Endothelial cell of umbilical vein (primary cell): Measurements from ENCODE around the gene POU2AF3. TPM values are rescaled to one million over a fixed set of nuclear protein-coding genes. Genes with fewer than 3 reads are reported as not detected.
"Not testable (repeated sequence)": the region's sequence is repeated elsewhere in the genome, so short reads cannot be mapped to it uniquely, and the experiment has no call there.

Experiments used
- BruUV-seq: library from RNA; stranded (reverse); fragments of 400-500 nt; replicated peaks from 2 replicates; lab custom pipeline; 2021; lab: Mats Ljungman, UMichigan
- CTCF ChIA-PET: fragments of 300-600, 350-600 bp; sonication (Branson Sonifier 250); formaldehyde crosslinking; loops from one replicate; lab custom pipeline; 2021; ENCODE audit warnings: antibody characterized with exemption, inconsistent platforms; lab: Charles Lee
- POLR2A ChIA-PET: fragments of 300-600, 350-600 bp; sonication (Branson Sonifier 250); formaldehyde crosslinking; loops from one replicate; lab custom pipeline; 2021; ENCODE audit warnings: antibody characterized with exemption, inconsistent platforms; lab: Charles Lee
- DNase-seq: peaks from one replicate; pipeline ENCODE4 v3.0.0-alpha.2; 2011; ENCODE audit warnings: low read depth, low spot score
- FAIRE-seq: peaks from 2 replicates; lab custom pipeline; 2011; peaks lifted over from hg19 to GRCh38; lab: Jason Lieb, UNC
- H2AFZ ChIP-seq: 2 replicates; pipeline ENCODE4 v1.6.0; 2012; ENCODE audit warnings: low read depth, low read length, control low read depth, inconsistent platforms
- H3K27ac ChIP-seq: 2 replicates; pipeline ENCODE4 v1.5.1; 2011; ENCODE audit warnings: low read depth, mild to moderate bottlenecking, control low read depth, low read length, moderate library complexity; ENCODE audit not compliant: insufficient read depth
- H3K27me3 ChIP-seq, 2 experiments: 2 replicates each; pipeline versions ENCODE4 v1.6.0 to v1.6.1; 2011; ENCODE audit warnings: low read length in 2 of 2, mixed read lengths in 1 of 2; ENCODE audit not compliant: control insufficient read depth in 2 of 2, insufficient read depth in 2 of 2
- H3K36me3 ChIP-seq, 2 experiments: 2 replicates in 1 of 2; 3 replicates in 1 of 2; pipeline ENCODE4 v1.5.1; 2011; ENCODE audit warnings: low read length in 2 of 2, mild to moderate bottlenecking in 1 of 2, moderate library complexity in 1 of 2; ENCODE audit not compliant: control insufficient read depth in 2 of 2, insufficient read depth in 2 of 2; ENCODE audit errors: extremely low read depth in 1 of 2
- H3K4me1 ChIP-seq: 3 replicates; pipeline ENCODE4 v1.5.1; 2011; ENCODE audit warnings: mild to moderate bottlenecking, low read length; ENCODE audit not compliant: control insufficient read depth, insufficient read depth; ENCODE audit errors: extremely low read depth
- H3K4me2 ChIP-seq: 2 replicates; pipeline ENCODE4 v1.6.1; 2011; ENCODE audit warnings: low read length, control low read depth, mixed read lengths; ENCODE audit not compliant: insufficient read depth
- H3K4me3 ChIP-seq, 3 experiments: fragments of 200-600 bp in 1 of 3; sonication (generic), shearing (Covaris generic) in 1 of 3; replicated peaks in 1 of 3; 2 replicates each; pipeline ENCODE4 v1.5.1; 2011 to 2016; ENCODE audit warnings: control low read depth in 3 of 3, low read length in 3 of 3, mild to moderate bottlenecking in 2 of 3, inconsistent platforms in 1 of 3, low read depth in 1 of 3, moderate library complexity in 1 of 3; ENCODE audit not compliant: insufficient read depth in 1 of 3
- H3K79me2 ChIP-seq: 2 replicates; pipeline ENCODE4 v1.6.0; 2012; ENCODE audit warnings: low read length, inconsistent platforms; ENCODE audit not compliant: control insufficient read depth, insufficient read depth
- H3K9ac ChIP-seq: replicated peaks from 2 replicates; pipeline ENCODE3; 2011; ENCODE audit warnings: low read length, control low read depth; ENCODE audit not compliant: insufficient read depth; ENCODE audit errors: extremely low read depth
- H3K9me1 ChIP-seq: replicated peaks from 3 replicates; pipeline ENCODE4 v1.6.0; 2011; ENCODE audit warnings: mild to moderate bottlenecking, low read length; ENCODE audit not compliant: control insufficient read depth, insufficient read depth; ENCODE audit errors: extremely low read depth
- H3K9me3 ChIP-seq: replicated peaks from 2 replicates; pipeline ENCODE4 v1.5.1; 2012; ENCODE audit warnings: low read length, inconsistent platforms; ENCODE audit not compliant: control insufficient read depth, insufficient read depth
- H4K20me1 ChIP-seq: replicated peaks from 2 replicates; pipeline ENCODE3; 2011; ENCODE audit warnings: mild to moderate bottlenecking, low read length; ENCODE audit not compliant: control insufficient read depth, insufficient read depth; ENCODE audit errors: extremely low read depth
- CTCF ChIP-seq, 2 donors: IDR thresholded peaks; 1 replicate in 1 of 2; 2 replicates in 1 of 2; pipeline ENCODE4 v1.5.1; 2011; ENCODE audit warnings: low read length in 2 of 2, mild to moderate bottlenecking in 2 of 2, moderate library complexity in 2 of 2, control low read depth in 1 of 2, inconsistent platforms in 1 of 2, low read depth in 1 of 2; ENCODE audit not compliant: insufficient read depth in 1 of 2; ENCODE audit errors: extremely low read depth in 1 of 2
- FOS ChIP-seq: IDR thresholded peaks from 2 replicates; pipeline ENCODE4 v1.6.1; 2011; ENCODE audit warnings: mild to moderate bottlenecking, low read length, moderate library complexity, borderline replicate concordance; ENCODE audit not compliant: insufficient read depth
- MYC ChIP-seq: IDR thresholded peaks from one replicate; pipeline ENCODE4 v1.6.1; 2011; ENCODE audit warnings: mild to moderate bottlenecking, low read depth, low read length
- POLR2A ChIP-seq: IDR thresholded peaks from 2 replicates; pipeline ENCODE4 v1.6.1; 2012; ENCODE audit warnings: low read depth, mild to moderate bottlenecking, control low read depth, low read length
- dilution Hi-C: fragments of 300-500 bp; cut with MboI; formaldehyde crosslinking; loops from one replicate; pipeline ENCODE4 v1.15.0; 2019; ENCODE audit warnings: low sequenced_read_pairs; ENCODE audit not compliant: extremely low pct_ligation_motif_present
- intact Hi-C: fragments of 100-400 bp; cut with micrococcal nuclease; formaldehyde crosslinking; loops from one replicate; pipeline ENCODE4 v1.10.0; 2022
- polyA plus RNA-seq, 4 experiments: library from polyadenylated mRNA; depleted of rRNA in 3 of 4; stranded (reverse) in 3 of 4; unstranded in 1 of 4; fragments of >200 nt; gene quantifications; 2 replicates each; pipeline versions ENCODE4 v1.2.1 to v1.2.3, GENCODE V29; 2011 to 2012; ENCODE audit warnings: missing spikeins in 1 of 4
- total RNA-seq: library from RNA; stranded (reverse); gene quantifications from 2 replicates; pipeline ENCODE4 v1.2.3, GENCODE V29; 2021
- TF ChIP-seq, protein P1 (sequence below): IDR thresholded peaks from 2 replicates; pipeline ENCODE4 v1.6.1; 2011; ENCODE audit not compliant: insufficient read depth, insufficient read length

Gene POU2AF3
- total and polyA plus RNA-seq, 2 donors (not counting 3 experiments of a cell fraction or from before 2014, with no cell fraction given) = not detected

- peaks cover 0 to 2% of the 10 kb centered on the region in 2 experiments for H3K27me3 ChIP-seq
- no TSS peak for BruUV-seq
- no peak overlapping the region for H2AFZ ChIP-seq
- no peak overlapping the region for H3K4me3 ChIP-seq
- dilution Hi-C loops (no loop called here), intact Hi-C loops (no loop called here)
- H3K79me2 ChIP-seq = no peaks in the 10 kb centered on the region
- no peak overlapping the region for H3K9ac ChIP-seq
- H3K9me1 ChIP-seq = no peaks in the 10 kb centered on the region
- H3K36me3 ChIP-seq = no peaks in the 10 kb centered on the region
- no peak overlapping the region for H3K27ac ChIP-seq
- DNase-seq (no peak), FAIRE-seq (no peak)
- no peaks in the 10 kb centered on the region for H3K9me3 ChIP-seq
- TF ChIP-seq FOS (no peak), POLR2A (no peak), MYC (no peak), CTCF (IDR thresholded peaks at IDR 0.05; ENCODE audit: extremely low read depth in 1 of 2, insufficient read depth in 1 of 2, low read depth in 1 of 2, low read length in 2 of 2) (no peak)
- TF ChIP-seq, protein P1, sequence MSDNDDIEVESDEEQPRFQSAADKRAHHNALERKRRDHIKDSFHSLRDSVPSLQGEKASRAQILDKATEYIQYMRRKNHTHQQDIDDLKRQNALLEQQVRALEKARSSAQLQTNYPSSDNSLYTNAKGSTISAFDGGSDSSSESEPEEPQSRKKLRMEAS = no peak
- H3K4me1 ChIP-seq = no peaks in the 10 kb centered on the region
- H3K4me2 ChIP-seq = no peak overlapping the region
- ChIA-PET POLR2A (no interaction called here), CTCF (no interaction called here)
- H4K20me1 ChIP-seq = no peaks in the 10 kb centered on the region
Measured at GRCh38 chr11:111291764-111292163, 6.6 kb upstream of the POU2AF3 start.

- H3K4me1 ChIP-seq, dilution Hi-C loops, H3K27me3 ChIP-seq, H3K9ac ChIP-seq, H2AFZ ChIP-seq, H4K20me1 ChIP-seq, H3K36me3 ChIP-seq, H3K9me3 ChIP-seq, FAIRE-seq, intact Hi-C loops, BruUV-seq, H3K9me1 ChIP-seq, POLR2A ChIA-PET, DNase-seq, H3K27ac ChIP-seq, H3K4me3 ChIP-seq, CTCF ChIA-PET, H3K79me2 ChIP-seq, H3K4me2 ChIP-seq: not testable (repeated sequence)
Measured at GRCh38 chr11:111292408-111292807, 5.9 kb upstream of the POU2AF3 start.
